Pancreas (tissue), 10 donors: ENCODE data around the gene TOMM40L. TPM values are rescaled to one million over a fixed set of nuclear protein-coding genes. Genes with fewer than 3 reads are reported as not detected.

ENCODE experiments used
- ATAC-seq, 4 donors: fragments of 200-7000 bp; cut with Tn5 transposase; one replicate each; pipeline versions ENCODE4 v1.8.0 to v1.9.1; 2020; ENCODE audit warnings: mild to moderate bottlenecking in 4 of 4, moderate library complexity in 4 of 4
- DNase-seq, 6 donors: peaks; one replicate each; pipeline ENCODE4 v3.0.0-alpha.2; 2020
- FAIRE-seq: peaks from 2 replicates; lab custom pipeline; 2012; peaks lifted over from hg19 to GRCh38; lab: Jason Lieb, UNC
- H3K27ac ChIP-seq, 4 donors: fragments of 200-600 bp; sonication (generic); 1 replicate in 3 of 4; 2 replicates in 1 of 4; pipeline versions ENCODE4 v1.5.0 to v1.8.0; 2020
- H3K27me3 ChIP-seq, 4 donors: fragments of 200-600 bp; one replicate each; pipeline ENCODE4 v1.8.0; 2021
- H3K36me3 ChIP-seq, 3 donors: fragments of 200-600 bp; sonication (generic) in 1 of 3; one replicate each; pipeline versions ENCODE4 v1.5.0 to v1.8.0; 2020 to 2021
- H3K4me1 ChIP-seq, 3 donors: fragments of 200-600 bp; one replicate each; pipeline ENCODE4 v1.8.0; 2021
- H3K4me3 ChIP-seq, 4 donors: fragments of 200-600 bp; sonication (generic) in 2 of 4; one replicate each; pipeline versions ENCODE4 v1.5.0 to v1.8.0; 2020 to 2021
- H3K9me3 ChIP-seq, 4 donors: fragments of 200-600 bp; one replicate each; pipeline ENCODE4 v1.8.0; 2021
- WGBS, 2 donors: extraction: QIAGEN DNeasy Blood & Tissue Kit; methylation state at CpG; one replicate each; pipeline ENCODE4 v1.1.7; 2013; 5-methylcytosine and 5-hydroxymethylcytosine counted together
- intact Hi-C, 3 donors: fragments of 100-400 bp; cut with DNase I; formaldehyde crosslinking; loops; one replicate each; pipeline versions ENCODE4 v1.11.1 to v1.14.2; 2022
- polyA plus RNA-seq, 2 donors: library from polyadenylated mRNA; stranded (reverse); fragments of 200-250 nt; gene quantifications; one replicate each; pipeline ENCODE4 v1.2.3, GENCODE V29; 2013
- total RNA-seq, 6 donors: library from RNA; stranded (reverse); fragmentation: NEBNext Ultra II Directional in 4 of 6; extraction: Animal tissue kit (Norgen Biotek cat#: 25700) in 4 of 6; gene quantifications; one replicate each; pipeline versions ENCODE4 v1.2.1 to v1.2.4, GENCODE V29; 2021 to 2023
- TF ChIP-seq, protein P1 (sequence below), 4 donors: fragments of 200-600 bp; sonication (generic) in 3 of 4; IDR thresholded peaks; one replicate each; pipeline versions ENCODE4 v1.5.0 to v1.8.0; 2021; ENCODE audit warnings: antibody characterized with exemption in 4 of 4
- donor health status: healthy with polysubstance abuse.
- donor health status: DM: no; HTN: no; CAD: no; lungs with moderate emphysema.
- donor health status: DM: no; HTN: no; CAD: no.
- donor health status: control.
- donor health status: control.
- donor health status: Bipolar disorder and iron deficiency.
- donor health status: DM: yes; HTN: yes; CAD: no.
- donor health status: DM: no; HTN: no; CAD: no.
- donor health status: DM: no; HTN: no; CAD: no.
- donor health status: DM: yes; HTN: yes; CAD: no.

The TOMM40L gene
- total and polyA plus RNA-seq, 8 donors, result 1.4 to 5.6 (median 3.1) TPM

- FAIRE-seq, result no peak
- intact Hi-C loops, result no loop called here
- Histone ChIP-seq H3K27me3 (no peaks in the 10 kb centered on the region), H3K27ac (no peak overlapping the region), H3K9me3 (no peaks in the 10 kb centered on the region), H3K36me3 (no peaks in the 10 kb centered on the region), H3K4me1 (no peaks in the 10 kb centered on the region), H3K4me3 (no peak overlapping the region)
- DNase-seq, result no peak
- WGBS, 2 donors, result 67 to 71% methylated on average over 3 of the region's 3 CpGs
- ATAC-seq, result no peak
- TF ChIP-seq, protein P1, sequence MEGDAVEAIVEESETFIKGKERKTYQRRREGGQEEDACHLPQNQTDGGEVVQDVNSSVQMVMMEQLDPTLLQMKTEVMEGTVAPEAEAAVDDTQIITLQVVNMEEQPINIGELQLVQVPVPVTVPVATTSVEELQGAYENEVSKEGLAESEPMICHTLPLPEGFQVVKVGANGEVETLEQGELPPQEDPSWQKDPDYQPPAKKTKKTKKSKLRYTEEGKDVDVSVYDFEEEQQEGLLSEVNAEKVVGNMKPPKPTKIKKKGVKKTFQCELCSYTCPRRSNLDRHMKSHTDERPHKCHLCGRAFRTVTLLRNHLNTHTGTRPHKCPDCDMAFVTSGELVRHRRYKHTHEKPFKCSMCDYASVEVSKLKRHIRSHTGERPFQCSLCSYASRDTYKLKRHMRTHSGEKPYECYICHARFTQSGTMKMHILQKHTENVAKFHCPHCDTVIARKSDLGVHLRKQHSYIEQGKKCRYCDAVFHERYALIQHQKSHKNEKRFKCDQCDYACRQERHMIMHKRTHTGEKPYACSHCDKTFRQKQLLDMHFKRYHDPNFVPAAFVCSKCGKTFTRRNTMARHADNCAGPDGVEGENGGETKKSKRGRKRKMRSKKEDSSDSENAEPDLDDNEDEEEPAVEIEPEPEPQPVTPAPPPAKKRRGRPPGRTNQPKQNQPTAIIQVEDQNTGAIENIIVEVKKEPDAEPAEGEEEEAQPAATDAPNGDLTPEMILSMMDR (IDR thresholded peaks at IDR 0.05), result no peak
Observed at GRCh38 chr1:161187311-161187710, 38.5 kb upstream of the TOMM40L start.

- Histone ChIP-seq H3K27ac (no peak overlapping the region), H3K36me3 (no peaks in the 10 kb centered on the region), H3K27me3 (no peaks in the 10 kb centered on the region), H3K9me3 (no peaks in the 10 kb centered on the region), H3K4me1 (no peaks in the 10 kb centered on the region), H3K4me3 (no peak overlapping the region)
- 82 to 83% methylated on average over 6 of the region's 6 CpGs for WGBS, 2 donors
- TF ChIP-seq, protein P1 (IDR thresholded peaks at IDR 0.05), result no peak
- FAIRE-seq, result no peak
- ATAC-seq, result no peak
- DNase-seq, result no peak
- intact Hi-C loops, result no loop called here
Observed at GRCh38 chr1:161188381-161188780, 37.5 kb upstream of the TOMM40L start.

DNA sequence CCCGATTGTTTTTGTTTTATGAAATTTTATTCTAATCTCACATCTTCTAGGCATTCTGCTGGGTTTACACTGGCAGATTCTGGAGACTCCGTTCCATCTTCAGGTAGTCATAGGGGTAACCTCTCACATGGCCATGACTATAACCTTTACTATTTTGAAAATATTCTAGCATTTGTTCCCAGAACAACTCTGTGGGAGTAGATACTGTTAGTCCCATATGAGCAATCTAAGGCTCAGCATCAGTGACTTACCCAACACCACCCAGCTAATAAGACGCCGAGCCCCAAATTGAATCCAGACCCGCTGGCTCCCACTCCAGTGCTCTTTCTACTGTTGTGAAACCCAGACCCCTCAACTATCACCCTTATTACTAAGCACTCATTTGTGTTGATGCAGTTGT, 36.8 kb upstream of the TOMM40L start:
- ATAC-seq, result no peak
- no peak overlapping the region for H3K4me3 ChIP-seq

GRCh38 chr1:161190962-161191521, 34.8 kb upstream of the TOMM40L start:
- DNase-seq, result no peak

More for the DNA sequence above, 36.8 kb upstream of the TOMM40L start:
- WGBS, 2 donors, result 79 to 88% methylated on average over 5 of the region's 5 CpGs
- TF ChIP-seq, protein P1 (IDR thresholded peaks at IDR 0.05), result no peak
- FAIRE-seq (no peak), DNase-seq (no peak)
- Histone ChIP-seq H3K9me3 (no peaks in the 10 kb centered on the region), H3K27me3 (no peaks in the 10 kb centered on the region), H3K36me3 (no peaks in the 10 kb centered on the region), H3K27ac (no peak overlapping the region), H3K4me1 (no peaks in the 10 kb centered on the region)
- intact Hi-C loops, result no loop called here

DNA sequence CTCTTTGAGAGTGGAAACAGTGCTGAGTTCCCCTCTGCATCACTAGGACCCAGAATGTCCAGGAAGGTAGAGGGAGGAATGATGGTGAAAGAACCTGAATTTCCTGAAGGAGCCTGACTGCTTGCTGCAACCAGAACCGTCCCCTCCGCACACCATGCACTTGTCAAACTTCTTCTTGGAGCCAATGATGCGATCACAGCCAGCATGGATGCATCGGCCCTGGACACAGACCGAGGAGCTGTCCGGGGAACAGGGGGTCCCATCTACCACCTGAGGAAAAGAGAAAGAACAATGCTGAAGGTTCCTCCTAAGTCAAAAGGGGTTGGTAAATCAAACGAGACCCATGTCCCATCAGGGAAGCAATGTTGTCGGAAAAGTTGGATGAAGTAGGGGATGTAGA, 33.9 kb upstream of the TOMM40L start:
- no peaks in the 10 kb centered on the region for H3K4me1 ChIP-seq
- no peak overlapping the region for H3K4me3 ChIP-seq
- intact Hi-C loops, result loop anchor here in 2 of 3 donors (5.0 to 10.0 kb wide), 2 partner anchors 183 to 190 kb away; no protein-coding TSS in a partner anchor
- H3K27me3 ChIP-seq, result no peaks in the 10 kb centered on the region
- no peaks in the 10 kb centered on the region for H3K9me3 ChIP-seq
- TF ChIP-seq, protein P1 (IDR thresholded peaks at IDR 0.05), result no peak
- H3K36me3 ChIP-seq, result no peaks in the 10 kb centered on the region
- 41 to 42% methylated on average over 8 of the region's 8 CpGs for WGBS, 2 donors
- ATAC-seq (no peak), FAIRE-seq (no peak), DNase-seq (no peak)
- no peak overlapping the region for H3K27ac ChIP-seq

More at GRCh38 chr1:161190962-161191521, 34.8 kb upstream of the TOMM40L start:
- H3K27me3 ChIP-seq, result no peaks in the 10 kb centered on the region
- H3K36me3 ChIP-seq, result no peaks in the 10 kb centered on the region
- no peak overlapping the region for H3K27ac ChIP-seq
- FAIRE-seq (no peak), ATAC-seq (no peak)
- TF ChIP-seq, protein P1 (IDR thresholded peaks at IDR 0.05), result no peak
- WGBS, 2 donors, result 41 to 48% methylated on average over 22 of the region's 22 CpGs
- intact Hi-C loops, result loop anchor here in 2 of 3 donors (5.0 to 10.0 kb wide), 2 partner anchors 184 to 191 kb away; no protein-coding TSS in a partner anchor
- no peaks in the 10 kb centered on the region for H3K4me1 ChIP-seq
- no peak overlapping the region for H3K4me3 ChIP-seq
- H3K9me3 ChIP-seq, result no peaks in the 10 kb centered on the region
